Lower leg skin (tissue), 4 donors: ENCODE data around the gene PALLD. TPM values are rescaled to one million over a fixed set of nuclear protein-coding genes. Genes with fewer than 3 reads are reported as not detected.

ENCODE experiments used
- DNase-seq, 2 donors: peaks; one replicate each; pipeline ENCODE4 v3.0.0-alpha.2; 2019; ENCODE audit warnings: low spot score in 2 of 2
- H3K4me3 ChIP-seq: fragments of 200-600 bp; sonication (generic); 2 replicates; pipeline ENCODE4 v1.5.1; 2017; ENCODE audit warnings: mild to moderate bottlenecking, low read depth; ENCODE audit not compliant: poor library complexity, severe bottlenecking
- POLR2A ChIP-seq, 2 donors: fragments of 450-650 bp; IDR thresholded peaks; one replicate each; pipeline ENCODE4 v1.6.1; 2016 to 2017; ENCODE audit warnings: antibody characterized with exemption in 2 of 2, mild to moderate bottlenecking in 1 of 2, moderate library complexity in 1 of 2
- WGBS, 2 donors: methylation state at CpG; one replicate each; pipeline ENCODE4 v1.1.5; 2018; 5-methylcytosine and 5-hydroxymethylcytosine counted together
- intact Hi-C: fragments of 100-400 bp; cut with DNase I; formaldehyde crosslinking; loops from one replicate; pipeline ENCODE4 v1.15.0; 2023; ENCODE audit warnings: low total_unique reads
- total RNA-seq, 4 donors: library from RNA; depleted of rRNA; stranded (reverse); fragments of >200 nt; gene quantifications; one replicate each; pipeline ENCODE4 v1.1.0, GENCODE V29; 2016
- TF ChIP-seq, protein P1 (sequence below), 3 donors: fragments of 450-650 bp; IDR thresholded peaks; one replicate each; pipeline ENCODE4 v1.5.1; 2016; ENCODE audit warnings: antibody characterized with exemption in 3 of 3, mild to moderate bottlenecking in 3 of 3, moderate library complexity in 2 of 3

PALLD gene
- total RNA-seq, 4 donors from 2014 or later = 46.1 to 103 (median 77.6) TPM

DNA sequence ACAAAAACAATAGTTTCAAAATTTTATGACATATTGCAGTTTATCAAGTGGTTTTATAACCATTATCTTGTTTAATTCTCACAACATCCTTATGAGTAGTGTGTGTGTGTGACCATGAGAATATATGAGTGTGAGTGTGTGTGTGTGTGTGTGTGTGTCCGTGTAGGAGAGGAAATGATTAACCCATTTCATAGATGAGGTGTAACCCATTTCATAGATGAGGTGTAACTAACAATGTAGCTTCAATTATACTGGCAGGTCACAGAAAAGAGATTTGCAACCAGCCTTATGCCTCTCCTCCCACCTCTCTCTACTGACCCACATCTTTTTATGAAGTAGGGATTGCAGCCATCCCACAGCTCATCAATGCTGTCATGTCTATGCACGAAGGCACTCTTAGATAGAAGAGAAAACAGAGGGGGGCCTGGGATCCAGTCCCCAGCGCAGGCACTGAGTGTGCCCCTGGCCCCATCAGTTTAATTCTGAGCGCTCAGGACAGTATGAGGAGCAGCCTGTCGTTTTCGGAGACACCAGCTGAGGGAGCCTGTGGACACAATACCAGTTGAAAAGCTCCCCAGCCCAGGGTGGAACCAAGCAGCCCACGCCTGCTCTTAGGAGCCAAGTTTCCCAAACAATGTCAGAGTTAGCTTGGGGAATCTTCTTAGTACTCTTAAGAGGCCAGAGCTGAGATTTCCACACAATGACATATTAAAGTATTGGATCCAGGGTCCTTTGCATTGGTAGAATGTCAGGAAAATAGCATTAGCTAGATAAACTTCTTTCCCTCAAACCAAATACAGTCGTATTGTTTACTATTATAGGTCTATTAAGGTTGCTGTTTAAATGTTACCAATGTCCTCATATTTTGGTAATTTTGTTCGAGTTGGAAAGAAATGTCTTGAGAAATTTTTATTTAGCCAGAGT lies 88.6 kb downstream of the PALLD start:
- intact Hi-C loops = no loop called here
- H3K4me3 ChIP-seq = no peak overlapping the region
- TF ChIP-seq, protein P1, sequence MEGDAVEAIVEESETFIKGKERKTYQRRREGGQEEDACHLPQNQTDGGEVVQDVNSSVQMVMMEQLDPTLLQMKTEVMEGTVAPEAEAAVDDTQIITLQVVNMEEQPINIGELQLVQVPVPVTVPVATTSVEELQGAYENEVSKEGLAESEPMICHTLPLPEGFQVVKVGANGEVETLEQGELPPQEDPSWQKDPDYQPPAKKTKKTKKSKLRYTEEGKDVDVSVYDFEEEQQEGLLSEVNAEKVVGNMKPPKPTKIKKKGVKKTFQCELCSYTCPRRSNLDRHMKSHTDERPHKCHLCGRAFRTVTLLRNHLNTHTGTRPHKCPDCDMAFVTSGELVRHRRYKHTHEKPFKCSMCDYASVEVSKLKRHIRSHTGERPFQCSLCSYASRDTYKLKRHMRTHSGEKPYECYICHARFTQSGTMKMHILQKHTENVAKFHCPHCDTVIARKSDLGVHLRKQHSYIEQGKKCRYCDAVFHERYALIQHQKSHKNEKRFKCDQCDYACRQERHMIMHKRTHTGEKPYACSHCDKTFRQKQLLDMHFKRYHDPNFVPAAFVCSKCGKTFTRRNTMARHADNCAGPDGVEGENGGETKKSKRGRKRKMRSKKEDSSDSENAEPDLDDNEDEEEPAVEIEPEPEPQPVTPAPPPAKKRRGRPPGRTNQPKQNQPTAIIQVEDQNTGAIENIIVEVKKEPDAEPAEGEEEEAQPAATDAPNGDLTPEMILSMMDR (IDR thresholded peaks at IDR 0.05) = peak in 1 of 3 donors; percentile 69
- TF ChIP-seq POLR2A (IDR thresholded peaks at IDR 0.05) = no peak
- WGBS, 2 donors = 20 to 21% methylated on average over 9 of the region's 9 CpGs
- DNase-seq = peak; percentile 86 to 94

DNA sequence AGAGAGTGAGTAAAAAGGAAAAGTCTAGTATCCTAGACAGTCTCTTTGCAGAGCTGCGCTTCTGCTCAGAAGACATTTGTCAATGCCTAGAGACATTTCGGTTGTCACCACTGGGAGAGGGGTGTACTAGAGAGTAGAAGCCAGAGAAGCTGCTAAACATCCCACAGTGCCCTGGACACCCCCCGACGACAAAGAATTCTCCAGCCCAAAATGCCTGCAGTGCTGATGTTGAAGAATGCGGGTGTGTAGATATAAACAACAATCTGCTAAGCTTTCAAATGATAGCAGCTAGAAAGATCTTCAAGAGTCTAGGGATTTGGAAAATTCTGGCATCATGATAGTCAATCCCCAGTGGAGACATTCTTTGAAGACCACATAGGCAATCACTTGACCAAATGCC lies 90.1 kb downstream of the PALLD start:
- whole genome bisulfite sequencing, 2 donors = 30 to 32% methylated on average over 5 of the region's 5 CpGs
- TF ChIP-seq POLR2A (IDR thresholded peaks at IDR 0.05) = no peak
- TF ChIP-seq, protein P1 (IDR thresholded peaks at IDR 0.05) = no peak
- intact Hi-C loops = no loop called here
- no peak overlapping the region for H3K4me3 ChIP-seq
- no peak for DNase-seq

DNA sequence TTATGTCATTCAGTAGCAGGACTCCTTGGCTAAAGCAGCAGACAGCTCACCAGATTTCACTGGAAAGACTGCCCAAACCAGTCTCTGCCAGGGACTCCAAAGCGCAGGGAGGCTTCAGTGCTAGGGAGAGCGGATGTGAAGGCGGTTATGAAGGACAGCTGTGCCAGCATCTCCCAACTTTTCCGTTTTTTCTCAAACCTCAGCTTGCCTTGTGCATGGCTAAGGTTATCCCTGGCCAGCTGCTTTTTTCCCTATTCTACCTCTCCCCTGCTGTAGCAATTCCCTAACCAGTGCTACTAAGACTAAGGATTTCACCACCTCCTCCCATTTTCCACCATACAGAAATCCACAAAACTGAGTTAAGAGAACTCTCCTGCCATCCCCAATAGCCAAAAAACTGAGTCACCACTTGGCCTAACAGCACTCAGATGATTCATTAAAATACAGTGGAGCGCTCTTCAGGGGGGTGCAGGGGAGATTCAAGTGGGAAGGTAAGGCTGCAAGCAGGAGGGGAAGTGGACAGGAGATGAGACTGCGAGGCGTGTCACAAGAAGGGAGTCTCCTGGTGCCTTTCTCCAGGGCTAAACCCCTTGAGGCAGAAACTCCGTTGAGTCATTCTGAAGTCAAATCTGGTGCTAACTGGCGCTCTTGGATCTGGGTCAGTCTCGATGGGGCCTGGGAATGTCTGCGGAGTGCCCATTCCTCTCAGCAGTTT lies 90.7 kb downstream of the PALLD start:
- intact Hi-C loops = no loop called here
- peak in 1 of 2 donors; percentile 44 for DNase-seq
- no peak for TF ChIP-seq POLR2A (IDR thresholded peaks at IDR 0.05)
- TF ChIP-seq, protein P1 (IDR thresholded peaks at IDR 0.05) = no peak
- 25 to 38% methylated on average over 11 of the region's 11 CpGs for WGBS, 2 donors
- no peak overlapping the region for H3K4me3 ChIP-seq

- TF ChIP-seq POLR2A (IDR thresholded peaks at IDR 0.05) = no peak
- TF ChIP-seq, protein P1 (IDR thresholded peaks at IDR 0.05) = no peak
- no peak overlapping the region for H3K4me3 ChIP-seq
- 34 to 37% methylated on average over 8 of the region's 8 CpGs for WGBS, 2 donors
- peak in 1 of 2 donors; percentile 63 for DNase-seq
- intact Hi-C loops = no loop called here
These were observed 92.2 kb downstream of the PALLD start for GRCh38 chr4:168588916-168589531.

DNA sequence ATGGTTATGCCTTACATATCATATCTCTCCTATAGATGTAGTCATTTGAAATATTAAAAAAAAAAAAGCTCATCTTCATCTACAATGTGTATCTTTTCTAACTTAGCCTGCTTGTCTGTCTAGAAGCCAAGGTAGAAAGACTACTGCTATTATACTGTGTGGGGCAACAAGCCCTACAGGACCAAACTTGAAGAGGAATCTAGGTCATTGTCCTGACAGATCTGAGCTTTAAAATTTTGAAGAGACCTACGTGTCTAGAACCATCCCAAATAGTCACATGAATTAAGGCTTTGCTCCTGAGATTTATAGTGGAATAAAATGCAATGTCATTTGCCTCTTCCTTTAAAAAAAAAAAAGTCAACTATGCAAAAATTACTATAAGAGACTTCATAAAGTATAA lies 95.8 kb downstream of the PALLD start:
- intact Hi-C loops = no loop called here
- DNase-seq = no peak
- WGBS, 2 donors = 52 to 59% methylated on average over 1 of the region's 1 CpG
- TF ChIP-seq, protein P1 (IDR thresholded peaks at IDR 0.05) = no peak
- TF ChIP-seq POLR2A (IDR thresholded peaks at IDR 0.05) = no peak
- no peak overlapping the region for H3K4me3 ChIP-seq
